GM19463 (cell line): ENCODE results near the gene QDPR.
A peak's percentile ranks its signal among the peaks of the same experiment; 100 is the strongest.

Source experiments
- ATAC-seq: cut with Tn5 transposase; IDR thresholded peaks from one replicate; pipeline ENCODE4 v1.9.1; 2021; ENCODE audit warnings: mild to moderate bottlenecking, moderate library complexity; ENCODE audit not compliant: unreplicated experiment

QDPR gene

GRCh38 chr4:17528551-17529165 lies 16.8 kb upstream of the QDPR start:
- ATAC-seq: no peak

GRCh38 chr4:17526695-17527477 lies 15.0 kb upstream of the QDPR start:
- no peak for ATAC-seq

GRCh38 chr4:17523662-17524061 lies 11.8 kb upstream of the QDPR start:
- peak; percentile 47 for ATAC-seq

GRCh38 chr4:17521595-17521994 lies 9.7 kb upstream of the QDPR start:
- no peak for ATAC-seq

- ATAC-seq: no peak
Measured at GRCh38 chr4:17517664-17518063, 5.8 kb upstream of the QDPR start.

- no peak for ATAC-seq
Measured at GRCh38 chr4:17516980-17517379, 5.1 kb upstream of the QDPR start.

GRCh38 chr4:17515445-17516407 lies 3.8 kb upstream of the QDPR start:
- ATAC-seq: no peak

- ATAC-seq: no peak
Measured at GRCh38 chr4:17514865-17515264, 3.0 kb upstream of the QDPR start, which contains the start of gene CLRN2. Gene CLRN2 (plus strand): TSS chr4:17515165. CDS start chr4:17515267, 102 bp downstream.

GRCh38 chr4:17512973-17513665 lies 1.2 kb upstream of the QDPR start:
- no peak for ATAC-seq

GRCh38 chr4:17511509-17511949 lies 361 bp downstream of the QDPR start:
- ATAC-seq: peak; percentile 48

- ATAC-seq: no peak
Measured at GRCh38 chr4:17511051-17511450, 839 bp downstream of the QDPR start.

GRCh38 chr4:17510582-17510981 lies 1.3 kb downstream of the QDPR start:
- no peak for ATAC-seq

- no peak for ATAC-seq
Measured at GRCh38 chr4:17504081-17504480, 7.8 kb downstream of the QDPR start.

- no peak for ATAC-seq
Measured at GRCh38 chr4:17502756-17503155, 9.1 kb downstream of the QDPR start.

- peak; percentile 51 for ATAC-seq
Measured at GRCh38 chr4:17500574-17500973, 11.3 kb downstream of the QDPR start.

- no peak for ATAC-seq
Measured at GRCh38 chr4:17497890-17498523, 13.9 kb downstream of the QDPR start.

GRCh38 chr4:17494258-17495190 lies 17.4 kb downstream of the QDPR start:
- ATAC-seq: no peak

GRCh38 chr4:17493619-17494018 lies 18.3 kb downstream of the QDPR start:
- ATAC-seq: no peak

GRCh38 chr4:17492876-17493275 lies 19.0 kb downstream of the QDPR start:
- no peak for ATAC-seq
